ENCODE data around the gene RPTOR.

RPTOR gene

DNA sequence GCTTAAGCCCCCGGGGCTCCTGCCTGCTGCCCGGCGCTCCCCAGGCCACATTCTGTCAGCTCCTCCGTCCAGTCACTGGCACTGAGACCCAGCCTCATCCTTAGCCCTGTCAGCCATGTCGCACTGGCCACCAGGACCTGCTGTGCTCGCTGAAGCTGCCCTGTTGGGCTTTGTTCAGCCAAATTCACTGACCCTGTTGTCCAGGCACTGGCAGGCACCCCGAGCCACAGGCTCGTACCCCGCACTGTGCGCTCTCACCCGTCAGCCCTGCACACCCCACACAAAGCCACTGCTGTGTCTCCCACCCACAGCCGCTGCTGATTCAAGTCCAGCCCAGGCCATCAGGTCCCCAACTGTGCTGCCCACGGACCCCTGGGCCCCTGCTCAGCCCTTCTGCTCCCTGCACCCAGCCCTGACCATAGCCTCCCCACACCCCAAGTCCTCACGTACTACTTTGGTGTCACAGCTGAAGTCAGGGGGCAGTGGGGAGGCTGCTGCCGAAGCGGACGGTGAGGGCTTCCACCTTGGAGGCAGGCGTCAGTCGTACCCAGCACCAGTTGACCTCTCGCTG, 315.5 kb downstream of the RPTOR start:
- Histone ChIP-seq H3K36me3 (ENCODE audit: insufficient read depth, low read length) (peaks cover 3% of the 10 kb centered on the region; the same call in 1 of the 2 replicates), H3K4me3 (ENCODE audit: low read length) (no peak overlapping the region), H3K27ac (ENCODE audit: low read depth, low read length) (peak overlapping the region; percentile 56; the same call in 1 of the 2 replicates), H3K27me3 (ENCODE audit: insufficient read depth, low read length) (no peaks in the 10 kb centered on the region), H3K9ac (ENCODE audit: low read depth, low read length) (0 out of 2 replicates have a peak overlapping the region, but pooled peaks have one; percentile 26), H3K9me3 (ENCODE audit: insufficient read depth, low read depth, low read length) (no peaks in the 10 kb centered on the region; the same call in 1 of the 2 replicates), H3K4me1 (ENCODE audit: insufficient read depth, low read length) (peaks cover 16% of the 10 kb centered on the region)
- WGBS = 83% methylated on average over 20 of the region's 20 CpGs

DNA sequence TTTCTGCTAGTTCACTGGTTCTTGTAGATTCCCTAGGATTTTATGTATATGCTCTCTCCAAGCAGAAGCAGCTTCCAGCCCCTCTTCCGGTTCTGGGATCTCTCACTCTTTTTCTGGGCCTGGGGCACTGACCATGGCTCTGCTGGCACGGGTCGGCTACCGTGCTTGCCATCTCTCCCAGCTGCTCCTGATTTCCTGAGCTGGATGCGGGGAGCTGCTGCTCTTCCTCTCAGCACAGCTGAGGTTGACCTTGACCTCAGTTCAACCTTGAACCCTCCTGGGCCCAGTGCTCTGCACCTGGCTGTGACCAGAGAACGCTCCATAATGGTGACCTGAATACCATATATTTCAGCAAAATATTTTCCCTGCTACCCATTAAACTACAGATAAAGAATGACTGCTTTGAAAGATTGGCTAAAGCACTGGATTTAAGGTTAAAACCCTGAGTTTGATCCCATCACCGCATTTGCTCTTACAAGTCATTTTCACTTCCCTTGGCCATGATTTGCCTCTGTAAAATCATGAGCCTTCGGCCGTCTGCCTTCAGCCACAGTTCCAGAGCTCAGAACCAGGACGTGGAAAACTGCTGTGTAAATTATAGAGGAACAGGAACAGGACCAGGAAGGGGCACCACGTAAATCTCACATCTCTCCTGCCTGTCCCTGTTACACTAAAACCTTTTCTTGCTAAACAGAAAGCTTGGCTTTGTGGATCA, 316.2 kb downstream of the RPTOR start:
- Histone ChIP-seq H3K27me3 (ENCODE audit: insufficient read depth, low read length) (no peaks in the 10 kb centered on the region), H3K9ac (ENCODE audit: low read depth, low read length) (no peak overlapping the region), H3K36me3 (ENCODE audit: insufficient read depth, low read length) (peaks cover 2% of the 10 kb centered on the region; the same call in 1 of the 2 replicates), H3K27ac (ENCODE audit: low read depth, low read length) (no peak overlapping the region), H3K4me3 (ENCODE audit: low read length) (no peak overlapping the region), H3K9me3 (ENCODE audit: insufficient read depth, low read depth, low read length) (no peaks in the 10 kb centered on the region; the same call in 1 of the 2 replicates), H3K4me1 (ENCODE audit: insufficient read depth, low read length) (peaks cover 16% of the 10 kb centered on the region)
- 94% methylated on average over 11 of the region's 11 CpGs for WGBS

DNA sequence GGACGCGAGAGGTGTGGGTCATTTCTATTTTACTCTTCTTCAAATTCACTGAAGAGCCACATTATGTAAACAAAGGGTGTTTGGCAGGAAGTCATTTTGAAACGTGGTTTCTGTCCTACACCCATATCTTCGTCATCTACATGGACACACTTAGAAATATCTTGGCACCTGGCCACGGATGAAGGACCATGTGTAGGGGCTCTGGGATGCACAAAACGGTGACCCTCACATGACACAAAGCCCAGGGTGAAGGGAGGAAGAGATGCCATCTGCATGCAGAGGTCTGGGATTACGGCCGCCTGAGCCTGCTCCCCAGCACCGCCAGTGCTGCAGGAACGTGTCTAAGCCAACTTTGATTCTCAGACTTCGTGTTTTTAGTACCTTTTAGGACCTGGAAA, 316.8 kb downstream of the RPTOR start:
- peaks cover 16% of the 10 kb centered on the region for H3K4me1 ChIP-seq (ENCODE audit: insufficient read depth, low read length)
- no peak overlapping the region for H3K27ac ChIP-seq (ENCODE audit: low read depth, low read length)
- no peaks in the 10 kb centered on the region; the same call in 1 of the 2 replicates for H3K9me3 ChIP-seq (ENCODE audit: insufficient read depth, low read depth, low read length)
- 94% methylated on average over 11 of the region's 11 CpGs for WGBS
- H3K4me3 ChIP-seq (ENCODE audit: low read length) = no peak overlapping the region
- H3K27me3 ChIP-seq (ENCODE audit: insufficient read depth, low read length) = no peaks in the 10 kb centered on the region
- no peaks in the 10 kb centered on the region for H3K36me3 ChIP-seq (ENCODE audit: insufficient read depth, low read length)
- no peak overlapping the region for H3K9ac ChIP-seq (ENCODE audit: low read depth, low read length)

DNA sequence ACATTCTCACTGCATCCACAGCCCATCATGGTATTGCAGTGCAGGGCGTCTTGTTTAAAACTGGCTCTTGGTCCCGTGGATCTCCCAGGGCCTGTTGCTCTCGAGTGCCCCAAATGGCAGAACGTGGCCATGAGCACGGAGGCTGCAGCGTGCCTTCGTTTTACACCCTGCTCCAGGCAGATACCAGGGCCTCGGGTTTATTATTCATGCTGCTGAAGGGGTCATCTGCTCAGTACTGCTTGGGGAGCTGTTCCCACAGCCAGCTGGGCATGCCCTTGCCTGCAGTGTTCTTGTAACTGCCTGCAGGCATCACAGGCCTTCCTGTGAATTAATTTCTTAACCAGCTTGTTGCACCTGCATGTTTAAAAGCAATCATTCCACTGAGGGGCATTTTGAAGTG, 317.3 kb downstream of the RPTOR start:
- 77% methylated on average over 8 of the region's 8 CpGs for WGBS
- no peaks in the 10 kb centered on the region for H3K27me3 ChIP-seq (ENCODE audit: insufficient read depth, low read length)
- H3K27ac ChIP-seq (ENCODE audit: low read depth, low read length) = no peak overlapping the region

DNA sequence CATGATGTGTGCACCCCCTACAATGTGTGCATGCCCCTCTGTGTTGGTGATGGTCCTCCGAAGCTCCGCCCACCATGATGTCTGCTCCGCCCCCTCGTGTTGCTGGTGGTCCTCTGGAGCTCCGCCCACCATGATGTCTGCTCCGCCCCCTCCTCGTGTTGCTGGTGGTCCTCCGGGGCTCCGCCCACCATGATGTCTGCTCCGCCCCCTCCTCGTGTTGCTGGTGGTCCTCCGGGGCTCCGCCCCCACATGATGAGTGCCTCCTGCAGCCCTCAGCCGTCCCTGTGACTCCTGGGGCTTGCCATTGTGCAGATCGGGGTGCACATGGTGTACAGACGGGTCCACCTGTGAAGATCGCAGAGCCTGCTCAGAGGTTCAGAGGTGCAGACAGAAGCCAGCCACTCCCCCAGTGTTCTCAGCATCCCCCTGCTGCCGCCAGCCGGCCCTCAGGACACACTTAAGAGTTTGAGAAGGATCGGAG, 317.9 kb downstream of the RPTOR start:
- H3K36me3 ChIP-seq (ENCODE audit: insufficient read depth, low read length) = no peaks in the 10 kb centered on the region
- WGBS = 96% methylated on average over 20 of the region's 20 CpGs

More for the DNA sequence above, 317.3 kb downstream of the RPTOR start:
- Histone ChIP-seq H3K4me1 (ENCODE audit: insufficient read depth, low read length) (peaks cover 16% of the 10 kb centered on the region), H3K4me3 (ENCODE audit: low read length) (no peak overlapping the region), H3K9me3 (ENCODE audit: insufficient read depth, low read depth, low read length) (no peaks in the 10 kb centered on the region; the same call in 1 of the 2 replicates), H3K36me3 (ENCODE audit: insufficient read depth, low read length) (no peaks in the 10 kb centered on the region), H3K9ac (ENCODE audit: low read depth, low read length) (no peak overlapping the region)

DNA sequence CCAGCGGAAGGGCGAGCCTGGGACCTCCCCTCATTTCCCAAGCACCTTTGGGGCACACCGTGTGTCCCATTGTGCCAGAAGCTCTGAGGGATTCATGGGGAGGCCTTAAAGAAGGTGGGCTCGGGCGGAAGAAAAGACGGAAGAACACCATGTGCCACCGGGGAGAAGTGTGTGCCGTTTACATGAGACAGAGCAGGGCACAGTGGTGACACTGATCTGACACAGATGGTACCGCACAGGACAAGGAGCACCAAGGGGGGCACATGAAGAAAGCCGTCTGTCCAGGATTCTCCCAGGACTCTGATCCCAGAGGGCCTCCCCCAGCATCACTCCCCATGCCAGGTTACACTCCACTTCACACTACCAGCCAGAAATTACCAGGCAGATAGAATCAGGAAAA, 318.3 kb downstream of the RPTOR start:
- 96% methylated on average over 10 of the region's 10 CpGs for WGBS
- Histone ChIP-seq H3K27me3 (ENCODE audit: insufficient read depth, low read length) (no peaks in the 10 kb centered on the region), H3K27ac (ENCODE audit: low read depth, low read length) (no peak overlapping the region), H3K36me3 (ENCODE audit: insufficient read depth, low read length) (no peaks in the 10 kb centered on the region), H3K9me3 (ENCODE audit: insufficient read depth, low read depth, low read length) (no peaks in the 10 kb centered on the region; the same call in 1 of the 2 replicates), H3K9ac (ENCODE audit: low read depth, low read length) (no peak overlapping the region), H3K4me3 (ENCODE audit: low read length) (no peak overlapping the region), H3K4me1 (ENCODE audit: insufficient read depth, low read length) (peaks cover 16% of the 10 kb centered on the region)

More for the DNA sequence above, 317.9 kb downstream of the RPTOR start:
- Histone ChIP-seq H3K4me3 (ENCODE audit: low read length) (no peak overlapping the region), H3K27me3 (ENCODE audit: insufficient read depth, low read length) (no peaks in the 10 kb centered on the region), H3K27ac (ENCODE audit: low read depth, low read length) (no peak overlapping the region), H3K4me1 (ENCODE audit: insufficient read depth, low read length) (peaks cover 16% of the 10 kb centered on the region), H3K9me3 (ENCODE audit: insufficient read depth, low read depth, low read length) (no peaks in the 10 kb centered on the region; the same call in 1 of the 2 replicates), H3K9ac (ENCODE audit: low read depth, low read length) (no peak overlapping the region)

DNA sequence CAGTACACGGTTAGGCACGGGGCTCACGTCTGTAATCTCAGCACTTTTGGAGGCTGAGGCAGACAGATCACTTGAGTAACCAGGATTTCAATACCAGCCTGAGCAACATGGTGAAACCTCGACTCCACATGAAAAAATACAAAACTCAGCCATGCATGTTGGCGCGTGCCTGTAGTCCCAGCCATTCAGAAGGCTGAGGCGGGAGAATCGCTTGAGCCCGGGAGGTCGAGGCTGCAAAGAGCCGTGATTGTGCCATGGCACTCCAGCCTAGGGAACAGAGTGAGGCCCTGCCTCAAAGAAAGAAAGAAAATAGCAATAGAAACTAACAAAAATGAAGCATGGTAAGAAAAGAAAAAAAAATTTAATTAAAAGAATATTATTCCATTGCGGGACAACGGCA, 319.0 kb downstream of the RPTOR start:
- WGBS = 96% methylated on average over 11 of the region's 13 CpGs
- Histone ChIP-seq H3K9me3 (ENCODE audit: insufficient read depth, low read depth, low read length) (no peaks in the 10 kb centered on the region; the same call in 1 of the 2 replicates), H3K4me1 (ENCODE audit: insufficient read depth, low read length) (peaks cover 16% of the 10 kb centered on the region), H3K9ac (ENCODE audit: low read depth, low read length) (no peak overlapping the region), H3K27ac (ENCODE audit: low read depth, low read length) (no peak overlapping the region), H3K27me3 (ENCODE audit: insufficient read depth, low read length) (no peaks in the 10 kb centered on the region), H3K36me3 (ENCODE audit: insufficient read depth, low read length) (no peaks in the 10 kb centered on the region), H3K4me3 (ENCODE audit: low read length) (no peak overlapping the region)

DNA sequence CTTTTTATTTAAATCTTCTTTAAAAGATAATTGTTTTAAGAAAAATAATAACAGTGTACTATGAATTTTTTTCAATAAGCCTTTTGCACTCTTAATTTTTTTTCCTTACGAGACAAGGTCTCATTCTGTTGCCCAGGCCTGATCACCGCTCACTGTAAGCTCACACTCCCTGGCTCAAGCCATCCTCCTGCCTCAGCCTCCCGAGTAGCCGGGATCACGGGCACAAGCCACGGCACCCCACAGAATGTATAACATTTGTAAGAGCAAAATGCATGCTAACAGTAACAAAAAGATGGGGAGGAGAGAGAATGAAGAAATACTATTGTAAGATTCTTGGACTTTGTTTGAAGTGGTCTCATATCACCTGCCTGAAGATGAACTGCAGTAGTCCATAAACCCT, 320.1 kb downstream of the RPTOR start:
- Histone ChIP-seq H3K27me3 (ENCODE audit: insufficient read depth, low read length) (no peaks in the 10 kb centered on the region), H3K27ac (ENCODE audit: low read depth, low read length) (no peak overlapping the region), H3K9ac (ENCODE audit: low read depth, low read length) (no peak overlapping the region), H3K36me3 (ENCODE audit: insufficient read depth, low read length) (no peaks in the 10 kb centered on the region), H3K4me3 (ENCODE audit: low read length) (no peak overlapping the region), H3K4me1 (ENCODE audit: insufficient read depth, low read length) (peaks cover 9% of the 10 kb centered on the region; the same call in 1 of the 2 replicates), H3K9me3 (ENCODE audit: insufficient read depth, low read depth, low read length) (no peaks in the 10 kb centered on the region; the same call in 1 of the 2 replicates)
- WGBS = 95% methylated on average over 6 of the region's 6 CpGs

DNA sequence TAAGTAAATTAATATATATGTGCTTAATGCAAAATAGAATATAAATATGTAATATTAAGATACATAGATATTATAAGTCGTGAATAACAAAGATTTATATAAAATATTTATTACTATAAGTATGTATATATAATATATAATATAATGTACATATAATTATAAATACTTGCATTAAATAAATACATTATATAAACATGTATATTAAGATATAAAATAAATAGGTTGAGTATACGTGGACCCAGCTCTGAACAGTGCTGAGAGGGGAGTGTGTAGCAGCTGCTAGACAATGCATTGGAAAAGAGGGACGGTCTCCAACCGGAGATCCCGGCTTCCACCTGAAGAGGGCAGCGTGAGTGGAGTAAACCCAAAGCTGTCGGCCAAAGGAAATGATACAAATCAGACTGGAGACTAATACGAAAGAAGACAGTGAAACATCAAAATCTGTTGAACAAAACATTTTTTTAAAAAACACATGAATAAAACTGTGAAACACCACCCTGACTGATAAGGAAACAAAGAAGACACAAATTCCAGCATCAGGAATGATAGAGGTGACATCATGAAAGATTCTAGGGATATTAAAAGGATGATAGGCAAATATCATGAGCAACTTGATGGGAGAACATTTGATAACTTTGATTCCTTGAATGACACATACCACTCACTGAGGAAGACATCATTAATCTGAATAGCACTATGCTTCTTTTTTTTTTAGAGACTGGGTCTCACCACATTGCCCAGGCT, 321.6 kb downstream of the RPTOR start:
- Histone ChIP-seq H3K9me3 (ENCODE audit: insufficient read depth, low read depth, low read length) (no peaks in the 10 kb centered on the region; the same call in 1 of the 2 replicates), H3K27ac (ENCODE audit: low read depth, low read length) (no peak overlapping the region), H3K27me3 (ENCODE audit: insufficient read depth, low read length) (no peaks in the 10 kb centered on the region), H3K9ac (ENCODE audit: low read depth, low read length) (no peak overlapping the region), H3K36me3 (ENCODE audit: insufficient read depth, low read length) (no peaks in the 10 kb centered on the region), H3K4me3 (ENCODE audit: low read length) (no peak overlapping the region), H3K4me1 (ENCODE audit: insufficient read depth, low read length) (no peaks in the 10 kb centered on the region)
- 30% methylated on average over 7 of the region's 8 CpGs for WGBS

DNA sequence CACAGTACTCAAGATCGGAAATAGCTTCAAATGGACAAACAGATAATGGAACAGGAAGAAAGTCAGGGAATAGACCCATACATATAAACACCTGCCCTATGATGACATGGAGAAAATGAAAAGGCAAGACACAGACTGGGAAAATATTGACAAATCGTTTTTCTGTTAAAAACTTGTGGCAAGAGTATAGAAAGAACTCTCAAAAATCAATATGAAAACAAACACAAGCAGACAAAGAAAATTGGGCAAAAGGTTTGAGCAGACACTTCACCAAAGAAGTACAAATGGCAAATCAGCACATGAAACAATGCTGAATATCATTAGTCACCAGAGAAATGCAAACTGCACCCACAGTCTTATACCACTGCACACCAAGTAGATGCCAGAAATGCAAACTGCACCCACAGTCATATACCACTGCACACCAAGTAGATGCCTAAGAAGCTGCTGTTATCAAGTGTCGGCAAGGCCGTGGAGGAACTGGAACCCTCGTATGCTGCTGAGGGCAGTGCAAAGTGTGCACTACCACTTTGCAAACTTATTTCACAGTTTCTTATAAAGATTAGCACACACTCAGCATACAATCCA, 323.5 kb downstream of the RPTOR start:
- Histone ChIP-seq H3K36me3 (ENCODE audit: insufficient read depth, low read length) (no peaks in the 10 kb centered on the region), H3K9me3 (ENCODE audit: insufficient read depth, low read depth, low read length) (no peaks in the 10 kb centered on the region; the same call in 1 of the 2 replicates), H3K4me1 (ENCODE audit: insufficient read depth, low read length) (peaks cover 8% of the 10 kb centered on the region), H3K9ac (ENCODE audit: low read depth, low read length) (no peak overlapping the region), H3K27ac (ENCODE audit: low read depth, low read length) (no peak overlapping the region), H3K4me3 (ENCODE audit: low read length) (no peak overlapping the region), H3K27me3 (ENCODE audit: insufficient read depth, low read length) (no peaks in the 10 kb centered on the region)
- WGBS = 96% methylated on average over 5 of the region's 5 CpGs
